Measurements from ENCODE around the gene PLA2G7. TPM values are rescaled to one million over a fixed set of nuclear protein-coding genes. Genes with fewer than 3 reads are reported as not detected.

The PLA2G7 gene
- total RNA-seq, 4 donors from 2014 or later: 1.5 to 4.8 (median 1.6) TPM; not detected in 1

DNA sequence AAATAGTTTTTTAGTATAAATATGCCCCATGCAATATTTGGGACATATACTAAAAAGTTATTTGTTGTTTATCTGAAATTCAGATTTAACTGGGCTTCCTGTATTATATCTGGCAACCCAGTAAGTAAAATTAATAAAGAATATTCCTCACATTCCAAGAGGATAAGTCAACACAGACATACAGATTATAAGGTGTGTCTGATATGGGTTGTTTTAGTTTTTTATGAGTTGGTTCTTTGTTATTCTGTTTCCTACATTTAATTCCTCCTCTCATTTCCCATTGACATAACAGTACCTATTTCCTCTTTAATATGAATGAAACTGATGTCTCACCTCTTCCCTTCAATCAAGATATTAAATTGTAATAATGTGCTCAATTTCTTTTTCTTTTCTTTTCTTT lies 1.7 kb upstream of the PLA2G7 start:
- Histone ChIP-seq H3K36me3 (no peaks in the 10 kb centered on the region), H3K4me3 (no peak overlapping the region), H3K27ac (no peak overlapping the region), H3K27me3 (peaks cover 0 to 23% of the 10 kb centered on the region in 2 donors), H3K4me1 (peaks cover 0 to 14% (median 8%) of the 10 kb centered on the region in 4 donors), H3K9me3 (no peaks in the 10 kb centered on the region)
- DNase-seq (ENCODE audit: low spot score in 2 of 2): no peak
- TF ChIP-seq POLR2A (IDR thresholded peaks at IDR 0.05) (no peak), EP300 (IDR thresholded peaks at IDR 0.05) (no peak)
- TF ChIP-seq, protein P1, sequence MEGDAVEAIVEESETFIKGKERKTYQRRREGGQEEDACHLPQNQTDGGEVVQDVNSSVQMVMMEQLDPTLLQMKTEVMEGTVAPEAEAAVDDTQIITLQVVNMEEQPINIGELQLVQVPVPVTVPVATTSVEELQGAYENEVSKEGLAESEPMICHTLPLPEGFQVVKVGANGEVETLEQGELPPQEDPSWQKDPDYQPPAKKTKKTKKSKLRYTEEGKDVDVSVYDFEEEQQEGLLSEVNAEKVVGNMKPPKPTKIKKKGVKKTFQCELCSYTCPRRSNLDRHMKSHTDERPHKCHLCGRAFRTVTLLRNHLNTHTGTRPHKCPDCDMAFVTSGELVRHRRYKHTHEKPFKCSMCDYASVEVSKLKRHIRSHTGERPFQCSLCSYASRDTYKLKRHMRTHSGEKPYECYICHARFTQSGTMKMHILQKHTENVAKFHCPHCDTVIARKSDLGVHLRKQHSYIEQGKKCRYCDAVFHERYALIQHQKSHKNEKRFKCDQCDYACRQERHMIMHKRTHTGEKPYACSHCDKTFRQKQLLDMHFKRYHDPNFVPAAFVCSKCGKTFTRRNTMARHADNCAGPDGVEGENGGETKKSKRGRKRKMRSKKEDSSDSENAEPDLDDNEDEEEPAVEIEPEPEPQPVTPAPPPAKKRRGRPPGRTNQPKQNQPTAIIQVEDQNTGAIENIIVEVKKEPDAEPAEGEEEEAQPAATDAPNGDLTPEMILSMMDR (IDR thresholded peaks at IDR 0.05): no peak

DNA sequence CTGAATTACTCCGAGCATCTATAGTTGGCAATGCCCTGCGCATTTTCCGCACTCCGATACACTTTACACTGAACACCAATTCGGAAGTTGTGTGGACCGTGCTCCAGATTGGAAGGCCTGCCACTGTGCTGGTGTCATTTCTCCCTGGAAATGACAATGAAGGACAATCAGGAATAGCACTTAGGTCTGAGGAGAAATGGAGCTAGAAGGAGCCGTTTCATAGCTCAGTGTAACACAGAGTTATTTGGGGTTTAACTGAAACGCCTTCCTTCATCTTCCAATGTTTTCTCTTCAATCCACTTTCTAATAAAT lies 501 bp upstream of the PLA2G7 start:
- Histone ChIP-seq H3K4me3 (peak overlapping the region; percentile 45 to 68 (median 48)), H3K27me3 (peaks cover 0 to 23% of the 10 kb centered on the region in 2 donors), H3K4me1 (peaks cover 0 to 14% (median 8%) of the 10 kb centered on the region in 4 donors), H3K27ac (no peak overlapping the region), H3K9me3 (no peaks in the 10 kb centered on the region), H3K36me3 (no peaks in the 10 kb centered on the region)
- TF ChIP-seq EP300 (IDR thresholded peaks at IDR 0.05): no peak
- 23 to 29% methylated on average over 8 of the region's 8 CpGs for WGBS, 2 donors
- DNase-seq (ENCODE audit: low spot score in 2 of 2): no peak

DNA sequence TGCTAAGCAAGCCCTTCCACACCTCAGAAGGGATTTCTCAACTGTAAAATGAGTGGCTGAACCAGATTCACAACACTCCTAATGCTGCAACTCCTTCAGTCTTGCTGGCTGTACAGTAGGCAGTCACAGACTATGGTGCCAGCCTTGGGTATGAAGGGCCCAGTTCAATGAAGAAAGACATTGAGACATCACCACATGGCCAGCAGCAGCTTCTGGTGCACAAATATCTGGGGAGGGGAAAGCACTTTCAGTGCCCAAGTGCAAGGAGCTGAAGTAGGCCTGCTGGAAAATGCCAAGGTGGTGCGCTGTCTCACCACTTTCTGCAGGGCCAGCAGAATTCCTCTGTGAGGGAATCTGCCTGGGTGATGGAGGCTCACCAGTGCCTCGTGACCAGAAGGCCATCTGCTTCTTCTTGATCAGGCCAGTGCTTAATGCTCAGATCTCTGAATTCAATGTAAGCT lies 1.8 kb downstream of the PLA2G7 start:
- 100% methylated on average over 1 to 2 of the region's 2 CpGs for WGBS, 2 donors
- TF ChIP-seq POLR2A (IDR thresholded peaks at IDR 0.05): no peak
- TF ChIP-seq, protein P1 (IDR thresholded peaks at IDR 0.05): no peak
- no peak for TF ChIP-seq EP300 (IDR thresholded peaks at IDR 0.05)

DNA sequence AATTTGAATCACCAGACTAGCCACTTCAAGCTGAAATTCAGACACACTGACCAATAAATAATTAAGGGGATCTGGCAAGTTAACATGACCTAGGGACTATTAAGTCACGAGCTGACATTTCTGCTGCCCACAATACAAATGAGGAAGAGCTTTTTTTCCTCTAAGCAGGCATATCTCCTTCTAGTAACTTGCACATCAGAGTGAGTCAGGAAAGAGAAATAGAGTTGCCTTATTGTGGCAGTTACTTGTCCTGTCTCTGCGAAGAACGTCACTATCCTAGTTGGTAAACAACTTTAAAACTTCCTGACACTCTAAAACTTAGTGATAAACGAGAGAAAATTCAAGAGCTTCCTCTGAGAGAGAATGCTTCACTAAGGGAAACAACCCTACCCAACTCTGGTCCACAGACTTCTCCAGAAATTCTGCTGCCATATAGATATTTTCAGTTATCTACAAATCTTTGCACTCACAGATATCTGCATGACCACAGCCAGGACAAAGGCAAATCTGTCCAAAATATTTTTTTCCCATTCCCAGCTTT lies 4.2 kb downstream of the PLA2G7 start:
- WGBS, 2 donors: 50 to 64% methylated on average over 4 of the region's 4 CpGs

More for the DNA sequence above, 1.8 kb downstream of the PLA2G7 start:
- Histone ChIP-seq H3K27me3 (peaks cover 0 to 23% of the 10 kb centered on the region in 2 donors), H3K36me3 (no peaks in the 10 kb centered on the region), H3K4me1 (peaks cover 0 to 14% (median 8%) of the 10 kb centered on the region in 4 donors), H3K27ac (no peak overlapping the region), H3K4me3 (no peak overlapping the region), H3K9me3 (no peaks in the 10 kb centered on the region)
- DNase-seq (ENCODE audit: low spot score in 2 of 2): no peak

DNA sequence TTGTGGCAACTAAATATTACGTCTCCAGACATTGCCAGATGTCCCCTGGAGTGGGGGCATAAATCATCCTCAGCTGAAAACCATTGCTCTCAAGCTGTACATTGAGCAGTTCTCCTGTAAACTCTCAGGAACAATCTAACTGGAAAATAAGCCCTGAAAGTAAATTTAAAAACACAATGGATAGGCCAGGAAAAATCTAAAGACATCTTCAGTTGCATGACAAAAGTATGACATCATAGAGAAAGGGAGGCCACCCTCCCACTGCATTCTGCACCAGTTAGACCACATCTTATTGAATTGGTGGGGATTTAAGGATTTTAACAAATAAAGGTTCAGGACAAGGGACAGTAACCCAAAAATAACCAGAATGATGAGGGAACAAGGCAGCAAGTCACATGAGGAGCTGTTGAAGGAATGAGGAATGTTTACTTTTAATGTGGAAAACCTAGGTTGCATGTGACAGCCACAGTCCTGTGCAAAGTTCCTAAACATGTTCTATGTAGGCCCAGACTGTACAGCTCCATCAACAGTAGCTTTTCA lies 5.3 kb downstream of the PLA2G7 start:
- DNase-seq (ENCODE audit: low spot score in 2 of 2): no peak
- no peaks in the 10 kb centered on the region for H3K36me3 ChIP-seq
- H3K27ac ChIP-seq: no peak overlapping the region
- H3K27me3 ChIP-seq: peaks cover 0 to 3% of the 10 kb centered on the region in 2 donors
- WGBS, 2 donors: 88 to 100% methylated on average over 1 of the region's 1 CpG
- H3K4me3 ChIP-seq: no peak overlapping the region
- TF ChIP-seq POLR2A (IDR thresholded peaks at IDR 0.05) (no peak), EP300 (IDR thresholded peaks at IDR 0.05) (no peak)
- TF ChIP-seq, protein P1 (IDR thresholded peaks at IDR 0.05): no peak
- H3K9me3 ChIP-seq: no peaks in the 10 kb centered on the region
- peaks cover 0 to 4% (median under 1%) of the 10 kb centered on the region in 4 donors for H3K4me1 ChIP-seq

More for the DNA sequence above, 4.2 kb downstream of the PLA2G7 start:
- H3K27me3 ChIP-seq: peaks cover 0 to 12% of the 10 kb centered on the region in 2 donors
- H3K36me3 ChIP-seq: no peaks in the 10 kb centered on the region
- H3K9me3 ChIP-seq: no peaks in the 10 kb centered on the region
- no peak overlapping the region for H3K27ac ChIP-seq
- H3K4me1 ChIP-seq: peaks cover 0 to 14% (median 8%) of the 10 kb centered on the region in 4 donors
- no peak overlapping the region for H3K4me3 ChIP-seq
- DNase-seq (ENCODE audit: low spot score in 2 of 2): no peak
- TF ChIP-seq POLR2A (IDR thresholded peaks at IDR 0.05) (no peak), EP300 (IDR thresholded peaks at IDR 0.05) (peak in 1 of 2 donors; percentile 72)
- TF ChIP-seq, protein P1 (IDR thresholded peaks at IDR 0.05): no peak

All from tibial nerve (tissue), 4 donors.